HG03045 (cell line): ENCODE data around the gene LMO7.

Experiments used
- ATAC-seq: cut with Tn5 transposase; IDR thresholded peaks from one replicate; pipeline ENCODE4 v1.9.1; 2021; ENCODE audit warnings: mild to moderate bottlenecking, moderate library complexity; ENCODE audit not compliant: unreplicated experiment

The LMO7 gene

DNA sequence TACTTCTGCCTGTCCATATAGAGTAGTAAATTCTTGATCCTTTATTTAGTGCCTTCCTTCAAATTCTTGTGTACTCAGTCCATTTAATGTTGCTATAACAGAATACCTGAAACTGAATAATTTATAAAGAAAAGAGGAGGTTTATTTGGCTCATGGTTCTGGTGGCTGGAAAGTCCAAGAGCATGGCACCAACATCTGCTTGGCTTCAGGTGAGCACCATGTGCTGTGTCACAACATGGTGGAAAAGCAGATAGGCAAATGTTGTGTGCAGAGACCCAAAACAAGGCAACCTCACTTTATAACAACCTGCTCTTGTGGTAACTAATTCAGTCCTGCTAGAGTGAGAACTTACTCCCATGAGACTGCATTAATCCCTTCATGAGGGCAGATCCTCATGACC is 195.3 kb downstream of the LMO7 start:
- ATAC-seq = no peak

DNA sequence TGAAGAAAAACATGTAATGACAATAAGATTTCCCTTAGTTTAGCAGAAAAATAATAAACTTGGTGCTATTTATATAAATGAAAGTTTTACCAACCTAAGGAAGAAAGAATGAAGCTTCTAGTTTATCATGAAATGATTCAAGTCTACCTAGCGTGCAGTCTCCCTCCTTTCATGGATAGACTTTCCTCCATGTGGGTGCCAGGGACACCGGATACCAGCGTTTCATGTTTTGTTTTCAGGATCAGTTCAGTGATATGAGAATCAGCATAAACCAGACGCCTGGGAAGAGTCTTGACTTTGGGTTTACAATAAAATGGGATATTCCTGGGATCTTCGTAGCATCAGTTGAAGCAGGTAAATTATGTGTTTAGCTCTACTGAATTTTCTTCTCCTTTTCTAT is 196.7 kb downstream of the LMO7 start:
- no peak for ATAC-seq

DNA sequence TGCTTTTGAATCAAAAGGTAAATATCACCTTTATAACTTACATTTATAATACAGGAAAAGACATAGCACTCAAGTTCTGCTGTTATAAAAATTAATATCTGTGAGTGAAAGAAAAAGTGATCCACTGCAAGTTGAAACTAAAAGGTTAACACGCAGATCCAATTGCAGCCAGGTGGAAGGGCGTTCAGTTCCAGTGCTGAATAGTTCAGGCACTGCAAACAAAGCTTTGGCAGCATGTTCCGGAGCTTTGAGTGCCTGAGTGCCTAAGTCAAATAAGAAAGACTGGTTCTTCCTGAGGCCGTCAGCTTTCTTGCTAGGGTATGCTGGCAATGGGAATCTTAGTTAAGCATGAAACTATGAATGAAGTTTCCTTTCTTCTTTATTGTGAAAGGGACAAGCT is 200.3 kb downstream of the LMO7 start:
- ATAC-seq = no peak

DNA sequence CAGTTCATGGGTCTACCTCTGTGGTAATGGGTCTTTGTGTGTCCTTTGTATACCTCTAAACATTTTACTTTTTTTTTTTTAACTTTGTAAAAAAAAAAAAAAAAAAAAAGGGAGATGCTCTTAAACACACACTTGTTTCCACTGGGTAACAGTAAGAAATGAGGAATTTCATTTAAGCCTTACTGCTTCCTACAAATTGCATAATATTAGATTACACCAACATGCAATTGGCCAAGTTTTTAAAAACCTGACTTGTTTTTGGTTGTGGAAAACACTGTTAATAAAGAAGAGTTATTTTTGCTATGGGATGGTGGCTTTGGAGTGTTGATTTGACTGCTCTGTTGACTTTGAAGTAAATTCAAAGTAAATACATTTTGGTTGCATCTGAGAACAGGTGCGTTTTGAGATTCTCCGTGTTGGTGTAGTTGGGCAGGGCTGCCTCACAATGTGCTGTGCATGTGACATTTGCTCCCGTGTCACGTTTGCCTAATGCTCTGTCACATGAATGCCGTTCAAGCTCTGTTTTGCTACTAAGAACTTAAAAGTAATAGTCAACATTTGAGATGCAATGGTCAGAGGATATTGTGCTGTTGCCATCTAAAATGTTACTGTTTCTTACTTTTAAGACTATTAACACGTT is 202.4 kb downstream of the LMO7 start:
- ATAC-seq = no peak

DNA sequence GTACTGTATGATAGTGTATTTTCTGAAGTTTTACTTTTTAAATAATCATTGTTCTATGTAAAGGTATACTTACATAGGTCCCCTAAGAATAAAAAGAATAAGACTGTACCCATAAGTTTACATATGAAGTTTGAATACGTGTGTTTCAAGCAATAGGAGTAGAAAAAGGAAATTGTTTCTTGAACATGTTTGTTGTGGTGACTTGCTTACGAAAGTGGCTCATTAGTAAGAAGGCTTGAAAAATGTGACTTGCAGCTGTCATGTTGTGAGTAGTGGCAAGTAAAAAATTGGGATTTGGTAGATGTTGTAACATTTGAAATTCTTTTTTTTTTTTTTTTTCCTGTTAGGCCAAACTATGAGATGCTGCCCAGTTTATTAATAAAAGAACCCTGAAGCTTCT is 203.3 kb downstream of the LMO7 start:
- no peak for ATAC-seq

DNA sequence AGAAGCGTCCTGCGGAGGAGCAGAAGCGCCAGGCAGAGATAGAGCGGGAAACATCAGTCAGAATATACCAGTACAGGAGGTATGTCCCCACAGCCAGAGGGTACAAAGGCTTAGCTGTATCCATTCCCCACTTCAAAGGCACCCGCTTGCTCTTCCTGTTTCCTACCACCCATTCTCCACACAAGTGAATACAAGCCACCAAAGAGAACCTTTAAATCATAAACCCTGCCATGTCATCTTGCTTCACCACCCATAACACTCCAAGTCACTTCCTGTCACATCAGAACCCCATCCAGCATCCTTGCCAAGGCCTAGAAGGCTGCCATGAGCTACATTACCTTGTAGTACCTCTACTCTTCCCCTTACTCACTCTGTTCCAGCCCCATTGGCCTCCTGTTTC is 205.8 kb downstream of the LMO7 start:
- no peak for ATAC-seq

DNA sequence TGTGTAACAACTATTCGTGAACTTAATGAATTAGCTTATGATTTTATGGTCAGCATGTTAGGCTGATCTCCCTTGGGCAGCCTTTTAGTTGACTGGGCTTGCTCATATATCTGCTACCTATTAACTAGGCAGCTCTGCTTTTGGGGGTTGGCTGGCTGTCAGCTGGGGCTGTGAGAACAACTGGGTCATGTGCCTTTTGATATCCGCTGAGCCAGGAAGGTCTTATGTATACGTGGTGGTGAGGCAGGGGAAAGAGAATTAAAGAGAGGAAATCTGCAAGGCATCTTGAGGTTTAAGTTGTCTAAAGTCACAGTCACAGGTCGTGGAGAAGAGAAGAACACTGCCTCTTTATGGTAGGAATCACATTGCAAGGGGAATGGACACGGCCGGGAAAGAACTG is 206.9 kb downstream of the LMO7 start:
- no peak for ATAC-seq

DNA sequence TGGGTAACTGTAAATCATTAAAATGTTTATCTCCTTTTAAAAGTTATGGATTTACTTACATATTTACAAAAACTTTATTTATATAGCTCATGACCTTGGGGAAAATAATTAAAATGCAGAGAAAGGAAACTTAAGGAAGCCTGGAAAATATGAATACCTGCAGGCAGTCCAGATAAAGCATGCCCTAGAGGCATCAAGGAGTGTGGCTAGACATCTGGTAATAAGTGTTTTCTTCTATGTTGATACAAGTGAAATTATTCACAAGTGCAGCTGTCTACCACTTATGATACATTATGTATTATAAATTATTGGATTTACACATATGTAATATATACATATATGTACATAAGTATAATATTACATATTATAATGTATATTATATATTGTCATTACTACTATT is 207.9 kb downstream of the LMO7 start:
- no peak for ATAC-seq

DNA sequence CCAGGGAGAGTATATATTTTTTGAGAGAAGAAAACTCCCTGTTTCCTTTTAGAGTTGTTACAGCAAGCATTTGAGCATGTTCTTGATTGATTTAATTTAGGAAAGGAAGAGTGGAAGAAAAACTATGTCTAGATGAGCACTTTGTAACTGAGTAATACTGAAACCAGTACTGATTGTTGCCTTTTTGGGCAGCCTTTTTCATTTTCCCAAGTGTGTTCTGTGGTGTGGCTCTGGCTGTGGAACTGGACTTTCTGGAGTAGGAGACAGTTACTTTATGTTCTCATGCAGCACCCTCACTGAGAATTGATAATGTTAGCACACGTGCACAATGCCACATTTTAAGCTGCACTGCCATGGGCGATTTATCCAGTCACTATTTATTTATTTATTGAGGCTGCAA is 211.5 kb downstream of the LMO7 start:
- ATAC-seq = no peak

DNA sequence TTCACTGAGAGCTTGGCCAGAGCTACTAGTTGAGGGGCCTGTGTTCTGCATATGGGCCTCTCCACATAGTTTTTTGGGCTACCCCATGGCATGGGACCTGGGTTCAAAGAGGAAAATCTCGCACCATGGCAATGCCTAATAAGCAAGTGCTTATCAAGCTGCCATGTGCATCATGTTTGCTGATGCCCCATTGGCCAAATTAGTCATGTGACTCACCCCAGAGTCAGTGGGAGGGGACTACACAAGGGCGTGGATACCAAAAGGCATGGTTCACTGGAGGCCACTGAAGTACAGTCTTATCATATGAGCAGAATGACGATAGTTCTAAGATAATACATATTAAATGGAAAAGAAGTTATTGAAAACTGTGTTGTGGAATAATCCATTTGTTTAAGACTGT is 214.8 kb downstream of the LMO7 start:
- ATAC-seq = no peak

DNA sequence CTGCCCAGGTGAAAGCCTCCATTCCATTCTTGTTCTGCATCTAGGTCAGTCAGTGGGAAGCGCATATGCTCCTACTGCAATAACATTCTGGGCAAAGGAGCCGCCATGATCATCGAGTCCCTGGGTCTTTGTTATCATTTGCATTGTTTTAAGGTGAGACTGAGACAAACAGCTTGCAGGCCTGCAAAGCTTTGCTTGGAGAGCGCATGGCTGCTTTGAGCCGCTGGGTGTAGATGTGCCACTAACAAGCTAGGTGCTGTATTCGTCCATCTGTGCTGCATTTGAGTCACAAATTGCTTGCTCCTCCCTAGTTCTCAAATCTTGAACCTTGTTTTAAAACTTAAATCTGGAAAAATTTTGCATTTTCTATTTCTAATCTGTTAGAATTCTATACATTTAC is 219.1 kb downstream of the LMO7 start:
- ATAC-seq = no peak

DNA sequence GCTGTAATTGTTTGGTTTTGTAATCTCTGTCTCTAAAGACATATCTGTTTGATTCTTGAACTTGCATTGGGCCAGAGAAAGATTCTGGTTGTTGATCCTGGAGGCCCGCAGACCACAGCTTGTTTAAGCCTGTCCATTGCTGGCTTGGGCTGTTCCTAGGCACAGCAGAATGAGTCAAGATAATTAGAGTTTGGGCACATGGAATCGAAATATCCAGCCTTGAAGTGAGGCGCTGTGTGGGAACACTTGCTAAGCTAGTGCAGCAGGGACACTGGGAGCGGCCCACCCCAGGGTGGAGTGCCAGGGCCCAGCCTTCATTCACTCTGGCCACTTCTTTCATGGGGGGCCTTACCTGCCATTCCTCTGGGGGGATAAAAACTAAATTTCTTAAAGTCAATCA is 219.7 kb downstream of the LMO7 start:
- no peak for ATAC-seq

DNA sequence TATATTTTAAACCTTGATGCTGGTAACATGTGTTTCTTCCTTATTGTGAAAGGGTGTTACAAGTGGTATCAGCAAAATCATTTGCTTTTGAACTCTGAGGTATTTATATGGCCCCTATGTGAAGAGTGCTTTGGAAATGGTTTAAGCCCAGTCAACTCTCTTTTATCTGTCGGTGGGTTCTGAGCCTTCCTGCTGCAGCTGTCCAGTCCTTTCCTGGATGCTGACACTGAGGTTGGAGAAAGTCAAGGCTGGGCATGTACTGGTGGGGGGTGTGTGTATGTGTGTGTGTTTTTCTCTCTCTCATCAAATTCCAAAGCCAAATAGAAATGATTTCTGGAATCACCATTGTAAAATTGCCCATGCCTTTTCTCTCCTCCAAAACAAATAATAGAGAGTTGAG is 221.2 kb downstream of the LMO7 start:
- no peak for ATAC-seq

DNA sequence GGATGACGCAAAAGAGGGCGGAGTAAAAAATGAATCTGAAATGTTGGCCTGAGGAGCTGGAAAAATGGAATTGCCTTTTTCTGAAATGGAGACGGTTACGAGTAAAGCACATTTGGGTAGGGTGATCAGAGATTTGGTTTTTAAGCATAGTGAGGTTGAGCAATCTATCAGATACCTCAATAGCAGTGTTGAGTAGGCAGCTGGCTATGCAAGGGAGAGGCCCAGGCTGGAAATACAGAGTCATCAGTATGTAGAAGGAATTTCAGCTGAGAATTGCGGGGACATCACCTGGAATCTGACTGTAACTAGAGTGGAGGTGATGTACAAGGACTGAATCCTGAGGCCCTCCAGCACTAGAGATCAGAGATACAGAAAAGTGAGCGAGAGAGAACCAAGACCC is 224.8 kb downstream of the LMO7 start:
- no peak for ATAC-seq

DNA sequence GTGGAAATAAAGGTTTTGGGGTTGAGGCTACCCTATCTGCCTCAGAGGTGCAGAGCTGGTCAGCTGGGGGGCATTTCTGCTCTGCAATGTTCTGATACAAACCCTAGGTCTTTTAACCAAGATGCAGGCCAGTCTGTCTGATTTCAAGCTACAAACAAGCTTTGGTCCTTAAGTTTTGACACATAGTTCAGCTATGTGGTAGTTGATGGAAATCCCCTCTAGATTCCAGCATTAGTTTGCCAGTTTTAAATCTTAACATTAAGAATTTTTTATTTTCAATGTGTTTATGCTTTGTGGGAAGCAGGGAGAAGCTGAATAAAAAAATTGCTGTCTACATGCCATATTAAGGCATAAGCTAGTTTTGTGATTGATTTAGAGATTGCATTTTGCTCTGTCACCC is 225.7 kb downstream of the LMO7 start:
- ATAC-seq = no peak

DNA sequence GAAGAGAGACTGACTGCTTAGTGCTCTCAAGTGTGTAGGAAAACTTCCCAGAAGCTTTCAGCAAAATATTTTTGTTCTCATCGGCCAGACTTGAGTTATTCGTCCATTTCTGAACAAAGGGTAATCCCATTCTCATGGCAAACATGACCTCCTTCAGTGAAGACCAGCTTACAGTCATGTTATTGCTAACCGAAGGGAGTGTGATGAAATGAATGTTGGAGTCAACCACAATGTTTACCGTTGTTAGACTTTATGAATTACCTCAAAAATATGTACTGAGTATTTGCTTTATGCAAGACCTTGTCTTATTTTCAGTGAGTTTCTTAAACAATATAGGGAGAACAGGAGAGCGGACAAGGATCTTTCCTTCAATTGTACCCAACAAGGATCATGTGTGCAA is 228.6 kb downstream of the LMO7 start:
- no peak for ATAC-seq

DNA sequence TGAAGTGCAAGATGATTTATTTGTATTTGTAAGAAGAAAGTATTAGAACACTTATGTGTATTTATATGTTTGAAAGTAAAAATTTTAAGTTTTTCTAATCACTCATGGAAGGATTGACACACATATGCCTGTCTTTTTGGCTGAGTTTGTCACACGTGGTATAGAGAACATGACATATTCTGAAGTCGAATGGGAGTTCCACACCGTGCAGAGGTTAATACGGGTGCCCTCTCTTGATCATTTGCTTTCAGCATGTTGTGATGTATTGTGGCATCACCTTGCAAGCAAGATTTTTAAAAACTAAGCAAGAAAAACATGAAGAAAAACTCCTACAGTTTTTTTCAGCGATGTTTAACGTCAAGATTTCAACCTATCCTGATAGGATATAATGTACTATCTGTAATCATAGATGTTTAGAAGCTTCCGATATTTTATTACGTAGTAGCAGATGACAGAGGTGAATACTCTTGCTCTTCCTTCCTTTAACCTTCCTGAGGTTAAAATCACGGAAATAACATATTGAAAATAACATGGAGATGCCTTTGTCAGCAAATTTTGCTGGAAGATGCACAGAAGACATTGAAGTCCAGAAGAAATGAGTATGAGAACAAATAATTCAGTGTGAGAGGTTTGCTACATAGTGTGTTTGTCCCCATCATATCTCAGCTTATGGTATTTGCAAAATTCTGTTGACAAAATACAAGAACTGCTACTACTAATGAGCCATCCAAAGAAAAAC is 231.4 kb downstream of the LMO7 start:
- no peak for ATAC-seq

DNA sequence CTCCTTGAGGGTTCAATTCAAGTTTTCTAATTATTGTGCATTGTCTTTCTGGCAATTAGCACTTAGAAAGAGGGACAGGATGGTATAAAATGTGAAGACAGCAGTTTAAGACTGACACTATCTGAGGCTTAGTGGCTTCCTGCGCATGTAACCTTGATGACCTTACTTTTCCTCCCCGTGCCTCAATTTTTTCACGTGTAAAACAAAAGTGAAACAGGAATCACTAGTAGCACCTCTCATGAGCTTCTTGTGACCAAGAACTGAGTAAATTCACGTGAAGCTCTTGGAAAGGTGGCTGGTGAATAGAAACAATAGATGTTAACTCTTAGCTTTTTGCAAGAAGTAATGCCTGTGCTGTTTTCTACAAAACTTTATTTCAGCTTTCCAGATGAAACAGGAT is 233.9 kb downstream of the LMO7 start:
- no peak for ATAC-seq

DNA sequence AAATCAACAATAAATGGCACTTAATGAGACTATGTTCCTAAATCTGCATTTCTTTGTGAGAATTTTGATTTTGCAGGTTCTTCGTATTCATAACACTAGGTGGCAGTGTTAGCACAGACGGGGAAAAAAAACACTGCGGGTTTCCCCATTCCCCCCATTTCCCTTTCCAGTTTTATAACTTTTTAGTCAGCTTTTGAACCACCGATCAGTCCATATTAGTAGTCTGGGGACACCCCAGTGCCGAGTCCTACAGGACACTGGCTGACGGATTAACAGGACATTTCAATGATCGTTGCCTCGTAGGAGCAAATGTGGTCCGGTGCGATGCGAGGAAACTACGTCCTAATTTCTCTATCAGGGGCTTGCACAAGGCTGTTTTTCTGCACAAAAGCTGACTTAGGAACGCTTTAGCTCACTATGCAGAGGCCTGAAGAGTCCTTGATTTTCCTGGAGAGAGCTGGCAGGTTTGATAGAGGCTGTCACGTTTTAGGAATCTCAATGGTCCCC is 234.3 kb downstream of the LMO7 start:
- no peak for ATAC-seq

DNA sequence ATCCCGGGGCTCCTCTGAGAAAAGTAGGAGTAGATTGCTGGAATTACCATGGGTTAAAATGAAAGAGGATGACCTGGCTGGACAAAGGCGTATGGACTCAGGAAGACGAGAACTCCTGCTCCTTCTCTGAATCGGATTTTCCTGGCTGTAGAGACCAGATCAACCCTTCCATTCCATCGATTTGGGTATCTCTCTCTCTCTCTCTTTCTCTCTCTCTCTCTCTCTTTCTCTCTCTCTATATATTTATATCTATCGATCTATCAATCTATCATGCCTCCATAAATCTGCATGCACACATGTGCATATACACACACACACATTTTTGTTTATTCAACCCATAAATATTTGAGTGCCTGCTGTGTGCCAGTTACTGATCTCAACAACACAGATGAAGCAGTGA is 234.9 kb downstream of the LMO7 start:
- no peak for ATAC-seq

DNA sequence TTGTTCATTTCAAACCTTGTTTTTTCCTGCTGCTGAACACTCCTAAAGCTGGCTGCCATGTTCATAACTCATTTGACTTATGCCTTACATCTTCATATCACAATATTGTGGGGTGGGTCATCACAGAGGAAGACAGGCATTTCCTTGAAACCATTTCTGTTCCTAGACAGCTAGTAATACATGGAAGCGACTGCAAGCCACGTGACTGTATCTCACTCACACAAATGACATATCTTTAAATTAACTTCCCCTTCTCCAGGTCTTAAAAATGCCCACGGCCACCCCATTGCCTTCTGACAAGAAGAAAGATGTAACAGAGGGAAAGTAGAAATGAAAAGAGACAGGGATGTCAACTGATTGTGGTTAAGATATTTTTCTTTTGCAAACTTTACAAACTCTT is 236.8 kb downstream of the LMO7 start:
- no peak for ATAC-seq

DNA sequence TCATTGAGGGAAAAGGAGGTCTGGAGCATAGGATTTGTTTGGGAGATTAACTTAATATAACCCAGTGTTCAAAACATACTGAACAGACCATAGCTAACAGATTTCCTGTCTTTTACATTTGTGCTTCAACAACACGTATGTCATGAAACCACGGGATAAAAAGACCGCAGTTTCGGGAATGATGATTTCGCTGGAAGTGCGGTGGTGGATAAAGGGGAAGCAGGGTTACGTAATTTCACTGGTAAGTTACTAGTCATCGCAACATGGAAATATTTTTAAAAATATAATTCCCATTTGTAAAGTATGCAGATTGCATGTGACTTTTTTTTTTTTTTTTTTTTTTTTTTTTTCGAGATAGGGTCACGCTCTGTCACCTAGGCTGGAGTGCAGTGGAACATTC is 237.4 kb downstream of the LMO7 start:
- ATAC-seq = no peak

DNA sequence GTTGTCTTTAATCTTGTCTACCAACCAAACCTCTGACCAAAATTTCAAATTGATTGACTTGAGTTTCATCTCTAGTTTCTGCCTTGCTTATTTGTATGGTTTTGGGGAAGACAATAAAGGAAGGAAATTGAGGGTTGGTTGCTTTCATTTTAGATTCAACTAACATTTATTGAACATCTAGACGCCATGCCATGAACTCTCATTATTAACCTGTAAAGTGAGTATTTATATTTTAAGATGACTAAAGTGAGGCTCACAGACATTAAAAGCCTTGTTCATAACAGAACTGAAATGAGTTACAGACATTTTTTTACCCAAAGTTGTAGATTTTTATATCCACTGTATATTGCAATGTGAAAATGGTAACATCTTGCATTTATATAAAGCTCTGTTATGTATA is 239.3 kb downstream of the LMO7 start:
- no peak for ATAC-seq
